ENCODE data around the gene MARS1.

- TF ChIP-seq REST (IDR thresholded peaks at IDR 0.05; ENCODE audit: insufficient read depth in 1 of 2, low read depth in 2 of 2, low read length in 2 of 2) = no peak
- TF ChIP-seq POLR2AphosphoS5 (IDR thresholded peaks at IDR 0.05; ENCODE audit: low read depth, low read length) = no peak
- TF ChIP-seq TAF1 (IDR thresholded peaks at IDR 0.05; ENCODE audit: borderline replicate concordance, insufficient read depth, low read length) = no peak
Observed at GRCh38 chr12:57467915-57468314, 20.0 kb upstream of the MARS1 start.
